ENCODE data around the gene TUBB3.

Gene TUBB3

GRCh38 chr16:89969741-89970410, 46.7 kb downstream of the TUBB3 start:
- DNase-seq: no peak

- DNase-seq: no peak
Observed at GRCh38 chr16:89971495-89972243, 48.5 kb downstream of the TUBB3 start.

GRCh38 chr16:89972244-89973234, 49.4 kb downstream of the TUBB3 start:
- DNase-seq: peak; percentile 85

GRCh38 chr16:89973235-89973634, 50.1 kb downstream of the TUBB3 start:
- no peak for DNase-seq

- no peak for DNase-seq
Observed at GRCh38 chr16:89973654-89974335, 50.7 kb downstream of the TUBB3 start.

GRCh38 chr16:89974870-89975269, 51.7 kb downstream of the TUBB3 start:
- no peak for DNase-seq

- DNase-seq: no peak
Observed at GRCh38 chr16:89981414-89981813, 58.3 kb downstream of the TUBB3 start.

GRCh38 chr16:89982318-89982717, 59.2 kb downstream of the TUBB3 start:
- no peak for DNase-seq

- no peak for DNase-seq
Observed at GRCh38 chr16:89983536-89983935, 60.4 kb downstream of the TUBB3 start.

GRCh38 chr16:89984216-89984615, 61.1 kb downstream of the TUBB3 start:
- no peak for DNase-seq

- no peak for DNase-seq
Observed at GRCh38 chr16:89985219-89985618, 62.1 kb downstream of the TUBB3 start.

Data from GOT3 (cell line).